Measurements from ENCODE around the gene USP15. TPM values are rescaled to one million over a fixed set of nuclear protein-coding genes. Genes with fewer than 3 reads are reported as not detected.

USP15 gene
- total and polyA plus RNA-seq, 2 donors from 2014 or later = 31.7 to 62.8 TPM

DNA sequence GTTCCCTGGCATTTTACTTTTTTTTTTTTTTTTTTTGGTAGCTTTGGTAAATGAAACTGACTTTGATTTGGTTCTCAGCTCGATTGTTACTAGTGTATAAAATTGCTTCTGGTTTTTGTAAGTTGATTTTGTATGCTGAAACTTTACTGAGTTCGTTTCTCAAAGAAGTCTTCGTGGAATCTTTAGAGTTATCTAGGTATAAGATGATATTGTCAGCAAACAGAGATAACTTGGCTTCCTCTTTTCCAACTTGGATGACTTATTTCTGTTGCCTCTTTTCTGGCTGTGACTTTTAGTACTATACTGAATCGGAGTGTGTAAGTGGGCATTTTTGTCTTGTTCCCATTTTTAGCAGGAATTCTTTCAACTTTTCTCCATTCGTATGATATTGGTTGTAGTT lies 28.1 kb downstream of the USP15 start:
- no peak for FAIRE-seq
- H3K9me3 ChIP-seq (ENCODE audit: control insufficient read depth in 2 of 3, insufficient read depth in 1 of 3, low read length in 3 of 3) = no peaks in the 10 kb centered on the region
- peaks cover 0 to 4% (median 0%) of the 10 kb centered on the region in 3 donors for H3K4me1 ChIP-seq (ENCODE audit: control insufficient read depth in 2 of 3, insufficient read depth in 2 of 3, low read depth in 1 of 3, low read length in 3 of 3)
- H3K9ac ChIP-seq (ENCODE audit: low read length in 3 of 3) = no peak overlapping the region
- no peak overlapping the region for H3K4me3 ChIP-seq (ENCODE audit: low read length in 3 of 3)
- DNase-seq = no peak
- H3K27ac ChIP-seq (ENCODE audit: low read depth in 2 of 2, low read length in 2 of 2) = no peak overlapping the region
- TF ChIP-seq, protein P1, sequence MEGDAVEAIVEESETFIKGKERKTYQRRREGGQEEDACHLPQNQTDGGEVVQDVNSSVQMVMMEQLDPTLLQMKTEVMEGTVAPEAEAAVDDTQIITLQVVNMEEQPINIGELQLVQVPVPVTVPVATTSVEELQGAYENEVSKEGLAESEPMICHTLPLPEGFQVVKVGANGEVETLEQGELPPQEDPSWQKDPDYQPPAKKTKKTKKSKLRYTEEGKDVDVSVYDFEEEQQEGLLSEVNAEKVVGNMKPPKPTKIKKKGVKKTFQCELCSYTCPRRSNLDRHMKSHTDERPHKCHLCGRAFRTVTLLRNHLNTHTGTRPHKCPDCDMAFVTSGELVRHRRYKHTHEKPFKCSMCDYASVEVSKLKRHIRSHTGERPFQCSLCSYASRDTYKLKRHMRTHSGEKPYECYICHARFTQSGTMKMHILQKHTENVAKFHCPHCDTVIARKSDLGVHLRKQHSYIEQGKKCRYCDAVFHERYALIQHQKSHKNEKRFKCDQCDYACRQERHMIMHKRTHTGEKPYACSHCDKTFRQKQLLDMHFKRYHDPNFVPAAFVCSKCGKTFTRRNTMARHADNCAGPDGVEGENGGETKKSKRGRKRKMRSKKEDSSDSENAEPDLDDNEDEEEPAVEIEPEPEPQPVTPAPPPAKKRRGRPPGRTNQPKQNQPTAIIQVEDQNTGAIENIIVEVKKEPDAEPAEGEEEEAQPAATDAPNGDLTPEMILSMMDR (IDR thresholded peaks at IDR 0.05; ENCODE audit: borderline replicate concordance, extremely low read depth, insufficient read depth) = no peak
- H3K27me3 ChIP-seq (ENCODE audit: control insufficient read depth, insufficient read depth, low read length) = no peaks in the 10 kb centered on the region
- no peaks in the 10 kb centered on the region for H3K36me3 ChIP-seq (ENCODE audit: control insufficient read depth in 2 of 3, insufficient read depth in 3 of 3, low read length in 3 of 3)
- intact Hi-C loops (cut with DNase I) = no loop called here

DNA sequence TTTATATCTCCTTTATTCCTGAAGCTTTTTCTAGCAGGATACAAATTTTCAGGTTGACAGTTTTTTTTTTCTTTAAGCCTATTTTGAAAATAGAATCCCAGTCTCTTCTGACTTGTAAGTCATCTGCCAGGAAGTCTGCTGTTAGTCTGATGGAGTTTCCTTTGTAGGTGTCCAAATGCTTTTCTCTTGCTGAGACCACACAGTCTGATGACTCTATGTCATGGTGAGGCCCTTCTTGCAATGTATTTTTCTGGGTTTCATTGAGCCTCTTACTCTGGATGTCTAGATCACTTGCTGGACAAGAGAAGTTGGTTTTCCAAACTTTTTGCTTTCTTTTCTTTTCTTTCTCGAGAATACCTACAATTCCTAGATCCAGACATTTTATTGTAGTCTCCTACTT lies 30.6 kb downstream of the USP15 start:
- Histone ChIP-seq H3K36me3 (ENCODE audit: control insufficient read depth in 2 of 3, insufficient read depth in 3 of 3, low read length in 3 of 3) (peaks cover 0 to 8% (median 0%) of the 10 kb centered on the region in 3 donors), H3K9ac (ENCODE audit: low read length in 3 of 3) (no peak overlapping the region), H3K27me3 (ENCODE audit: control insufficient read depth, insufficient read depth, low read length) (no peaks in the 10 kb centered on the region), H3K27ac (ENCODE audit: low read depth in 2 of 2, low read length in 2 of 2) (no peak overlapping the region), H3K9me3 (ENCODE audit: control insufficient read depth in 2 of 3, insufficient read depth in 1 of 3, low read length in 3 of 3) (no peaks in the 10 kb centered on the region), H3K4me1 (ENCODE audit: control insufficient read depth in 2 of 3, insufficient read depth in 2 of 3, low read depth in 1 of 3, low read length in 3 of 3) (peaks cover 0 to 4% (median 0%) of the 10 kb centered on the region in 3 donors), H3K4me3 (ENCODE audit: low read length in 3 of 3) (no peak overlapping the region)
- intact Hi-C loops (cut with DNase I) = no loop called here
- DNase-seq (no peak), FAIRE-seq (no peak)
- TF ChIP-seq, protein P1 (IDR thresholded peaks at IDR 0.05; ENCODE audit: borderline replicate concordance, extremely low read depth, insufficient read depth) = no peak

DNA sequence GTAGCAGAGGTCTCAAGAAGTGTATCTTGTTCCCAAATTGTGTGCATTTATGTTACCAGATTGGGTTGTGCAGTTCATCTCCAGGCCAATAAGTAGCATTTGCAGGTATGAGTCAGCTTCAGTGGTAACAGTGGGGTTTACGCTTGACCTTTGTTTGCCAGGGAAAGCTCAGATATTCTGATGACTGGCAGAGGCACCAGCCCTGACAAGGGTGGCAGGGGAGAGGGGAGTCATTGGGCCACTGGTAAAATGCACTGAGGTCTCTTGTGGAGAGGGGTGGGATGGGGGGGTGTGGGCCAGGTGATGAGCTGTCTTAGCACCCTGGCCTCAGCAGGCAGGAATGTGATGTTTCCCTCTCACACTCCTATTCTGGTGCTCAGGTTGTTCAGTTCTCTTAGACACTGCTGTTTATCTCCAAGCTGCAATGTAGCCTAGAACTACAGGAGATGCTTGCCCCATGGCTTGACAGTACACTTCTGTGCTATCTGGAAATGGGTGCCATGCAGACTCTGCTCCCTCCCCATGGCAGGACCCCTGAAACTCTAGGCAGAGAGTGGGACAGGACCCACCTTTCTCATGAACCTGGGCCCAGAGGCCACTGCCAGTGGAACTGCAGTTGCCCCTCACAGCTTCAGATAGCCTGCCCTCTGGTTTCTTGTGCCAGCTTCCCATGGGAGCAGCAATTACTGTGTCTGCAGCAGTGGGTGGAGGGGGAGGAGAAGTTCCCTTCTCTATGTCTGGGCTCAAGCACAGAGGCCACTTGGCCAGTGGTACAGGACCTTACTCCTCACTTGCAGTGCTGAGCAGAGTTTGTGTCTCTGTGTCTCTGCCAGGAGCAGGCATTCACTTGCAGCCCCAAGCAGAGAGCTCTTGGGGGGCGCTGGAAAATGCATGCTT lies 31.9 kb downstream of the USP15 start:
- no peak overlapping the region for H3K27ac ChIP-seq (ENCODE audit: low read depth in 2 of 2, low read length in 2 of 2)
- FAIRE-seq (no peak), DNase-seq (no peak)
- H3K36me3 ChIP-seq (ENCODE audit: control insufficient read depth in 2 of 3, insufficient read depth in 3 of 3, low read length in 3 of 3) = peaks cover 0 to 18% (median 0%) of the 10 kb centered on the region in 3 donors
- H3K4me1 ChIP-seq (ENCODE audit: control insufficient read depth in 2 of 3, insufficient read depth in 2 of 3, low read depth in 1 of 3, low read length in 3 of 3) = peaks cover 0 to 4% (median 0%) of the 10 kb centered on the region in 3 donors
- TF ChIP-seq, protein P1 (IDR thresholded peaks at IDR 0.05; ENCODE audit: borderline replicate concordance, extremely low read depth, insufficient read depth) = no peak
- intact Hi-C loops (cut with DNase I) = no loop called here
- H3K4me3 ChIP-seq (ENCODE audit: low read length in 3 of 3) = no peak overlapping the region
- H3K9ac ChIP-seq (ENCODE audit: low read length in 3 of 3) = no peak overlapping the region
- no peaks in the 10 kb centered on the region for H3K9me3 ChIP-seq (ENCODE audit: control insufficient read depth in 2 of 3, insufficient read depth in 1 of 3, low read length in 3 of 3)
- H3K27me3 ChIP-seq (ENCODE audit: control insufficient read depth, insufficient read depth, low read length) = no peaks in the 10 kb centered on the region
